SK-N-SH treated with all-trans-retinoic acid at 6 μM for 48 hours (cell line): ENCODE results near the gene GJA3.

Source experiments
- ATAC-seq: fragments of 200-7000 bp; cut with Tn5 transposase; 3 replicates; pipeline ENCODE4 v1.9.1; 2020; ENCODE audit warnings: mild to moderate bottlenecking, moderate library complexity
- ARNTL ChIP-seq: fragments of 450-650 bp; formaldehyde crosslinking; IDR thresholded peaks from 2 replicates; pipeline ENCODE4 v1.5.0; 2020; ENCODE audit warnings: low read depth, mild to moderate bottlenecking, moderate library complexity, borderline replicate concordance
- BACH2 ChIP-seq: fragments of 250-450 bp; sonication (Bioruptor Pico); IDR thresholded peaks from 2 replicates; pipeline ENCODE4 v1.9.0; 2021; ENCODE audit warnings: mild to moderate bottlenecking, borderline replicate concordance
- CREB5 ChIP-seq: fragments of 250-450 bp; sonication (Bioruptor Pico); IDR thresholded peaks from 2 replicates; pipeline ENCODE4 v1.5.1; 2020; ENCODE audit warnings: low read depth, mild to moderate bottlenecking, moderate library complexity
- CSDC2 ChIP-seq: fragments of 250-450 bp; sonication (Bioruptor Pico); IDR thresholded peaks from 2 replicates; pipeline ENCODE4 v1.5.0; 2020; ENCODE audit warnings: mild to moderate bottlenecking, moderate library complexity
- CSRNP3 ChIP-seq: fragments of 250-450 bp; sonication (Bioruptor Pico); IDR thresholded peaks from 2 replicates; pipeline ENCODE4 v1.5.1; 2021; ENCODE audit warnings: mild to moderate bottlenecking, moderate library complexity
- ESRRG ChIP-seq: fragments of 250-450 bp; sonication (Bioruptor Pico); IDR thresholded peaks from 2 replicates; pipeline ENCODE4 v1.6.1; 2021; ENCODE audit warnings: mild to moderate bottlenecking
- GLIS3 ChIP-seq: fragments of 250-450 bp; sonication (Bioruptor Pico); IDR thresholded peaks from 2 replicates; pipeline ENCODE4 v1.5.0; 2020; ENCODE audit warnings: mild to moderate bottlenecking, moderate library complexity
- ISL1 ChIP-seq: fragments of 250-450 bp; sonication (Bioruptor Pico); IDR thresholded peaks from 2 replicates; pipeline ENCODE4 v2.1.2; 2022; ENCODE audit warnings: mild to moderate bottlenecking, moderate library complexity
- OSR1 ChIP-seq: fragments of 250-450 bp; sonication (Bioruptor Pico); IDR thresholded peaks from 2 replicates; pipeline ENCODE4 v1.8.0; 2022; ENCODE audit warnings: moderate library complexity, mild to moderate bottlenecking, inconsistent platforms
- PATZ1 ChIP-seq: fragments of 250-450 bp; sonication (Bioruptor Pico); IDR thresholded peaks from 2 replicates; pipeline ENCODE4 v1.8.0; 2020; ENCODE audit warnings: mild to moderate bottlenecking, moderate library complexity, borderline replicate concordance
- POU6F1 ChIP-seq: fragments of 250-450 bp; sonication (Bioruptor Pico); IDR thresholded peaks from 2 replicates; pipeline ENCODE4 v1.8.0; 2021; ENCODE audit warnings: low read depth, mild to moderate bottlenecking, moderate library complexity, borderline replicate concordance
- PPARA ChIP-seq: fragments of 250-450 bp; sonication (Bioruptor Pico); IDR thresholded peaks from 2 replicates; pipeline ENCODE4 v1.5.0; 2020; ENCODE audit warnings: mild to moderate bottlenecking, borderline replicate concordance
- SNAI2 ChIP-seq: fragments of 250-450 bp; sonication (Bioruptor Pico); IDR thresholded peaks from 2 replicates; pipeline ENCODE4 v1.5.0; 2020; ENCODE audit warnings: mild to moderate bottlenecking, moderate library complexity
- TCF4 ChIP-seq: fragments of 250-450 bp; sonication (Bioruptor Pico); IDR thresholded peaks from 2 replicates; pipeline ENCODE4 v1.8.0; 2021; ENCODE audit warnings: mild to moderate bottlenecking, moderate library complexity, borderline replicate concordance
- TOX ChIP-seq: fragments of 250-450 bp; sonication (Bioruptor Pico); IDR thresholded peaks from 2 replicates; pipeline ENCODE4 v1.8.0; 2021; ENCODE audit warnings: mild to moderate bottlenecking, moderate library complexity, borderline replicate concordance
- TSHZ2 ChIP-seq: fragments of 250-450 bp; sonication (Bioruptor Pico); IDR thresholded peaks from 2 replicates; pipeline ENCODE4 v1.5.0; 2020; ENCODE audit warnings: mild to moderate bottlenecking, moderate library complexity
- ZFP3 ChIP-seq: fragments of 250-450 bp; sonication (Bioruptor Pico); IDR thresholded peaks from 2 replicates; pipeline ENCODE4 v1.5.0; 2020; ENCODE audit warnings: mild to moderate bottlenecking, moderate library complexity
- ZFP30 ChIP-seq: fragments of 450-650 bp; formaldehyde crosslinking; IDR thresholded peaks from 2 replicates; pipeline ENCODE4 v1.5.0; 2022; ENCODE audit warnings: mild to moderate bottlenecking, moderate library complexity
- ZNF565 ChIP-seq: fragments of 450-650 bp; formaldehyde crosslinking; conservative IDR thresholded peaks from 2 replicates; pipeline ENCODE4 v1.5.0; 2020; ENCODE audit warnings: low read depth, mild to moderate bottlenecking, moderate library complexity
- ZNF70 ChIP-seq: fragments of 450-650 bp; formaldehyde crosslinking; IDR thresholded peaks from 2 replicates; pipeline ENCODE4 v1.5.0; 2020; ENCODE audit warnings: mild to moderate bottlenecking, moderate library complexity
- ZNF8 ChIP-seq: fragments of 450-650 bp; formaldehyde crosslinking; IDR thresholded peaks from 2 replicates; pipeline ENCODE4 v1.5.0; 2020; ENCODE audit warnings: mild to moderate bottlenecking, moderate library complexity

Gene GJA3

GRCh38 chr13:20173116-20173746, 12.4 kb upstream of the GJA3 start:
- no peak for ATAC-seq
- TF ChIP-seq CSRNP3 (CRISPR knock-in tag): no peak
- TF ChIP-seq OSR1 (CRISPR knock-in tag): no peak
- TF ChIP-seq CSDC2 (CRISPR knock-in tag): no peak
- TF ChIP-seq ZFP3 (CRISPR knock-in tag): no peak
- no peak for TF ChIP-seq TSHZ2 (CRISPR knock-in tag)
- TF ChIP-seq TCF4 (CRISPR knock-in tag): no peak
- no peak for TF ChIP-seq ZNF8 (CRISPR knock-in tag)
- no peak for TF ChIP-seq GLIS3 (CRISPR knock-in tag)
- TF ChIP-seq ESRRG: no peak
- no peak for TF ChIP-seq SNAI2 (CRISPR knock-in tag)
- no peak for TF ChIP-seq PATZ1 (CRISPR knock-in tag)
- TF ChIP-seq POU6F1: no peak
- TF ChIP-seq PPARA (CRISPR knock-in tag): no peak
- no peak for TF ChIP-seq CREB5 (CRISPR knock-in tag)
- no peak for TF ChIP-seq ZNF70
- TF ChIP-seq ISL1 (CRISPR knock-in tag): no peak
- no peak for TF ChIP-seq ZFP30
- TF ChIP-seq ARNTL: no peak
- no peak for TF ChIP-seq ZNF565 (CRISPR knock-in tag)

GRCh38 chr13:20171364-20171763, 10.5 kb upstream of the GJA3 start:
- ATAC-seq: no peak
- no peak for TF ChIP-seq CSRNP3 (CRISPR knock-in tag)
- TF ChIP-seq PPARA (CRISPR knock-in tag): no peak
- TF ChIP-seq TSHZ2 (CRISPR knock-in tag): no peak
- no peak for TF ChIP-seq ARNTL
- no peak for TF ChIP-seq ZNF8 (CRISPR knock-in tag)
- no peak for TF ChIP-seq TOX
- no peak for TF ChIP-seq CSDC2 (CRISPR knock-in tag)
- no peak for TF ChIP-seq TCF4 (CRISPR knock-in tag)
- no peak for TF ChIP-seq POU6F1
- no peak for TF ChIP-seq OSR1 (CRISPR knock-in tag)
- TF ChIP-seq CREB5 (CRISPR knock-in tag): no peak
- no peak for TF ChIP-seq ZNF70
- TF ChIP-seq ZFP30: no peak
- no peak for TF ChIP-seq ZFP3 (CRISPR knock-in tag)
- no peak for TF ChIP-seq SNAI2 (CRISPR knock-in tag)
- TF ChIP-seq ESRRG: no peak
- TF ChIP-seq BACH2: no peak
